NCI-H2227 (cell line): Measurements from ENCODE around the gene TCEA3.

Experiments
- DNase-seq: peaks from one replicate; lab custom pipeline; 2025; ENCODE audit not compliant: unreplicated experiment; lab: John Stamatoyannopoulos, UW

Gene TCEA3

DNA sequence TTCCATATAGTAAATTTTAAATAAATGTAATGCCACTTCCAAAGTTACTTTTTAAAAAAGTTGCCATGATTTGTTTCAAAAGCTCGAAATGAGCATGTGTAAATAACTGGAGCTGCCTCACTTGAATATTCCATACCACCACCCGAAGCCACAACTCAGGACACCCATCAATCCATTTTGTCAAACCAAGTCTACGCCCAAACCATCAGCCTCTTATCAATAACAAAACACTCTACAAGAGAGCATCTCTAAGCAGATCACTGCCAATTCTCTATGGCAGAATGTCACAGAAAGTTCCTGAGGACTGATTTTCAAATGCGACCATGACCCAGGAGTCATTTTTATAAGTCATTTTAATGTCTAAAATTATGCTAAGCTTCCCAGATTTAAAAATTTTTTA, 84.9 kb downstream of the TCEA3 start:
- DNase-seq = no peak

DNA sequence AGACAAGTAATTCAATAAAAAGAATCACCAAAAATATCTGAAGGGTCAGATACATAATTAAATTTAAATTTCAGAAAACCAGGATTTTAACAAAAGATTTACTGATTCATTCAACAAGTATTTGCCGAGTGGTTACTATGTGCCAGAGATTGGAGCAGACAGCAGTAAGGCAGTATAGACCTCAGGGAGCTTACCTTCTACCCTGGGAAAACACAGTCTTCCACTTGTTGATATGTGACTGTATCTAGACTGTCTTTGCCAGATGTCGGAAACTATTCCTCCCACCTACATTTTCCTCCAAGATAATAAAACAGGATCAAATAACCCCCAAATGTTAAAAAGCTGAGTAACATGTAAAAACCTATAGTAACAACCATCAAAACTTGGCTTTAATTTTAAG, 86.7 kb downstream of the TCEA3 start:
- DNase-seq = no peak

DNA sequence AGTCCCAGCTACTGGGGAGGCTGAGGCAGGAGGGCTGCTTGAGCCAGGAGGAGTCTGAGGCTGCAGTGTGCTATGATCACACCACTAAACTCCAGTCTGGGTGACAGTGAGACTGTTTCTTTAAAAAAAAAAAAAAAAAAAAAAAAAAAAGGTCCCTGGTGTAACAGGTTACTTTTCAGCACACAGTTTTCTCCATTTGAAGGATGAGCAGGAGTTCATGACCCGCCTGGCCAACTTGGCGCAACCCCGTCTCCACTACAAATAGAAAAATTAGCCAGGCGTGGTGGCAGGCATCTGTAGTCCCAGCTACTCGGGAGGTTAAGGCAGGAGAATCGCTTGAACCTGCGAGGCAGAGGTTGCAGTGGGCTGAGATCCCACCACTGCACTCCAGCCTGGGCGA, 92.8 kb downstream of the TCEA3 start:
- no peak for DNase-seq
